ENCODE data around the gene MRPS27.

- peak in 1 of 2 donors; percentile 42 for TF ChIP-seq POLR2A (IDR thresholded peaks at IDR 0.05)
- no peak for TF ChIP-seq CTCF (IDR thresholded peaks at IDR 0.05)
- no peak for TF ChIP-seq EP300 (IDR thresholded peaks at IDR 0.05)
- peak in 2 of 3 donors; percentile 18 to 95 for TF ChIP-seq POLR2AphosphoS5 (IDR thresholded peaks at IDR 0.05)
These were observed at the start of gene MRPS27, which contains the start of gene PTCD2 for GRCh38 chr5:72319976-72320752.
